DOHH2 (cell line): Measurements from ENCODE around the gene PRPF4.
A peak's percentile ranks its signal among the peaks of the same experiment; 100 is the strongest.

Source experiments
- H3F3A ChIP-seq: fragments of 200-600 bp; sonication (generic), shearing (Covaris generic); 2 replicates; pipeline ENCODE4 v1.6.0; 2016; ENCODE audit warnings: antibody characterized with exemption, mild to moderate bottlenecking; ENCODE audit not compliant: control insufficient read depth, insufficient read depth
- H3K27ac ChIP-seq: fragments of 200-600 bp; sonication (generic); 2 replicates; pipeline ENCODE4 v1.5.1; 2014; ENCODE audit warnings: low read depth, mild to moderate bottlenecking, low read length, moderate library complexity
- H3K27me3 ChIP-seq: fragments of 200-600 bp; sonication (generic); 2 replicates; pipeline ENCODE4 v1.6.1; 2014; ENCODE audit warnings: mild to moderate bottlenecking, low read length, mixed read lengths; ENCODE audit not compliant: control insufficient read depth
- H3K36me3 ChIP-seq: fragments of 200-600 bp; sonication (generic); 2 replicates; pipeline ENCODE4 v1.6.1; 2014; ENCODE audit warnings: mild to moderate bottlenecking, low read length, moderate library complexity, mixed read lengths; ENCODE audit not compliant: control insufficient read depth
- H3K4me1 ChIP-seq: fragments of 200-600 bp; sonication (generic); 2 replicates; pipeline ENCODE4 v1.6.1; 2014; ENCODE audit warnings: mild to moderate bottlenecking, low read length, mixed read lengths; ENCODE audit not compliant: control insufficient read depth
- H3K4me2 ChIP-seq: fragments of 200-600 bp; sonication (generic); 2 replicates; pipeline ENCODE4 v1.6.0; 2014; ENCODE audit warnings: mild to moderate bottlenecking, low read length, moderate library complexity
- H3K4me3 ChIP-seq: fragments of 200-600 bp; sonication (generic); 2 replicates; pipeline ENCODE4 v1.5.1; 2014; ENCODE audit warnings: mild to moderate bottlenecking, low read length, mixed read lengths
- H3K79me2 ChIP-seq: fragments of 200-600 bp; sonication (generic); 2 replicates; pipeline ENCODE4 v1.6.1; 2014; ENCODE audit warnings: mild to moderate bottlenecking, low read length, mixed read lengths; ENCODE audit not compliant: control insufficient read depth
- H3K9me2 ChIP-seq: fragments of 200-600 bp; sonication (generic); replicated peaks from 2 replicates; pipeline ENCODE4 v1.6.1; 2014; ENCODE audit warnings: mild to moderate bottlenecking, low read length, mixed read lengths; ENCODE audit not compliant: control insufficient read depth
- H3K9me3 ChIP-seq: fragments of 200-600 bp; sonication (generic); 2 replicates; pipeline ENCODE4 v1.6.1; 2014; ENCODE audit warnings: antibody characterized with exemption, low read length, mixed read lengths; ENCODE audit not compliant: control insufficient read depth, insufficient read depth
- H4K20me1 ChIP-seq: fragments of 200-600 bp; sonication (generic); 2 replicates; pipeline ENCODE4 v1.6.0; 2014; ENCODE audit warnings: low read depth, mild to moderate bottlenecking, antibody characterized with exemption, low read length, moderate library complexity; ENCODE audit not compliant: control insufficient read depth, insufficient read depth
- CTCF ChIP-seq: fragments of 200-600 bp; sonication (generic); IDR thresholded peaks from one replicate; pipeline ENCODE4 v1.5.1; 2014; ENCODE audit warnings: antibody characterized with exemption, mild to moderate bottlenecking, low read depth, low read length; ENCODE audit not compliant: poor library complexity, severe bottlenecking
- EZH2phosphoT487 ChIP-seq: fragments of 200-600 bp; sonication (generic); IDR thresholded peaks from 2 replicates; pipeline ENCODE4 v1.6.1; 2017; ENCODE audit warnings: borderline replicate concordance, mild to moderate bottlenecking, antibody characterized with exemption, low read length, moderate library complexity, mixed read lengths

PRPF4 gene

DNA sequence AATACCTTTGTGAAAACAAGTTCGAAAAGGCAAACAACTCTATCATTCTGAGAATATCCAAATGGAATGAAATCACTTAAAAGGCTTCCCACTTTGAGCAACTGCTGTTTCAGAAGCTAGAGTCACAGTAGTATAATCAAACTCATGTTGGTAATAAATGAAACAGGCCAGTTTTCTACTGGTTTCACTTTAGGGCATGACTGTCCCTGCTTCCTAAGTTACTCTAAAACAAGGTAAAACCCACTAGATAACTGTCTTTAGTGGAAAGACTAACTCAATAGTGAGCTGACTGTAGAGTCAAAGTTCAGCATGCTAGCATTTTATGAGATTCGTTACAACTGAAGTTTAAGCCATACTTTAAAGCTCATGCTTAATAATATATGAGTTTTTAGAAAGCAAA is 6.1 kb upstream of the PRPF4 start:
- H3K4me1 ChIP-seq: peaks cover 7% of the 10 kb centered on the region
- no peak overlapping the region for H3K4me3 ChIP-seq
- no peaks in the 10 kb centered on the region for H3K9me3 ChIP-seq
- H3K27ac ChIP-seq: no peak overlapping the region
- H3F3A ChIP-seq: 0 out of 2 replicates have a peak, but pooled peaks cover 3% of the 10 kb centered on the region
- H3K27me3 ChIP-seq: no peaks in the 10 kb centered on the region
- H3K9me2 ChIP-seq: no peaks in the 10 kb centered on the region
- H3K79me2 ChIP-seq: peaks cover 14% of the 10 kb centered on the region
- no peaks in the 10 kb centered on the region for H4K20me1 ChIP-seq
- H3K36me3 ChIP-seq: peaks cover 57% of the 10 kb centered on the region
- no peak overlapping the region for H3K4me2 ChIP-seq
- TF ChIP-seq EZH2phosphoT487 (no peak), CTCF (no peak)

DNA sequence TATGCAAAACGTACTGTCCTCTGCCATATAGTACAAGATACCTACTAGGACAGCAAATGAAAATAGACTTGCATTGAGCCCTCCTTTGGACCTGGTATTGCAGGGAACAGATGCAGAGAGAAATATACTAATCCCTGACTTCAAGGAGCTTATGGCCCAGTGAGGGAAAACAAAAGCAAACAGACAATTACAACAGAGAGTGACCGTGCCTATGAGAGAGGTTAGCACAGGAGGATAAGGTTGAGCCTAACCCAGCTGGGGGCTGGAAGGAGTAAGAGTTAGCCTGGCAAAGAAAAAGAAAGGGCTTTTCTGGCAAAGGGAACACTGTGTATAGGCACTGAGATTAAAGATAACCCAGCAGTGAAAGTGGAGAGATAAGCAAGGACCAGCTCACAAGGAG is 5.6 kb upstream of the PRPF4 start:
- Histone ChIP-seq H3K36me3 (peaks cover 57% of the 10 kb centered on the region), H4K20me1 (no peaks in the 10 kb centered on the region)

DNA sequence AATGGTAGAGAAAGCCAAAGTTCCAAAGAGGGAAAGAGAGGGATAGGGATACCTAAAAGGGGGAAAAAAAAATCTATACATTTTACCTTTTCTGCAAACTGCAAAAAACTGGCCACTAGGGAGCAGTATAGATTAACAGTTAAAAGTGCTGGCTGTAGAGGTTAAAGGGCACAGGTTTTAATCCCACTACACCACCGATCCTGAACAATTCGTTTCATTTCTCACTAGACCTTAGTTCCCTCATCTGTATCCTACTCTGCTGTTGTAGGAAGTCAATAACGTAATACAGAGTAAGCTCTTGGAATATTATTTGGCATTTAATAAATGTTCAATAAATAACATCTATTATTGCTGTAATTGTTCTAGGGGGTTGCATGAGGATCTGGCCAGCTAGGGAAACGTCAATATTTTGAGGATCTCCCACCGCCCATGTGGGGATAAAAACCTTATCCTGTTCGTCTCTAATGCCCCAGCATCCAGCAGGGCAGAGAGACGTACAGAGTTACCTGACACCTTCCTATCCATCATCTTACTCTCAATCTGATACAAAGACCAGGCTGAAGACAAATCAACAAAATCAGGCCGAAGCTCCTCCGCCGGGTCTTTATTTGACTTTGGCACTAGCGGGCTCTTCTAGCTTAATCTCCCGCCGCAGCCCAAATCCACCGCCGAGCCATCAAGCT is 843 bp upstream of the PRPF4 start:
- Histone ChIP-seq H4K20me1 (no peaks in the 10 kb centered on the region), H3K9me2 (no peaks in the 10 kb centered on the region), H3K4me2 (peak overlapping the region; percentile 78), H3K27me3 (no peaks in the 10 kb centered on the region), H3K4me1 (peaks cover 18% of the 10 kb centered on the region), H3K79me2 (peaks cover 59% of the 10 kb centered on the region), H3F3A (peaks cover 3% of the 10 kb centered on the region; the same call in 1 of the 2 replicates), H3K27ac (peak overlapping the region; percentile 44), H3K36me3 (peaks cover 73% of the 10 kb centered on the region), H3K4me3 (peak overlapping the region; percentile 95), H3K9me3 (no peaks in the 10 kb centered on the region)
- TF ChIP-seq CTCF: peak; percentile 71
- no peak for TF ChIP-seq EZH2phosphoT487

More for the DNA sequence above, 5.6 kb upstream of the PRPF4 start:
- Histone ChIP-seq H3K27ac (no peak overlapping the region), H3K79me2 (peaks cover 19% of the 10 kb centered on the region), H3K9me3 (no peaks in the 10 kb centered on the region), H3F3A (peaks cover 6% of the 10 kb centered on the region; the same call in 1 of the 2 replicates), H3K9me2 (no peaks in the 10 kb centered on the region), H3K4me1 (peaks cover 7% of the 10 kb centered on the region), H3K4me3 (no peak overlapping the region), H3K27me3 (no peaks in the 10 kb centered on the region), H3K4me2 (no peak overlapping the region)
- TF ChIP-seq EZH2phosphoT487: no peak
- no peak for TF ChIP-seq CTCF
